GM18861 (cell line): ENCODE results near the gene TRIP13.

Experiments used
- ATAC-seq: cut with Tn5 transposase; IDR thresholded peaks from one replicate; pipeline ENCODE4 v1.9.1; 2021; ENCODE audit not compliant: unreplicated experiment

Gene TRIP13

DNA sequence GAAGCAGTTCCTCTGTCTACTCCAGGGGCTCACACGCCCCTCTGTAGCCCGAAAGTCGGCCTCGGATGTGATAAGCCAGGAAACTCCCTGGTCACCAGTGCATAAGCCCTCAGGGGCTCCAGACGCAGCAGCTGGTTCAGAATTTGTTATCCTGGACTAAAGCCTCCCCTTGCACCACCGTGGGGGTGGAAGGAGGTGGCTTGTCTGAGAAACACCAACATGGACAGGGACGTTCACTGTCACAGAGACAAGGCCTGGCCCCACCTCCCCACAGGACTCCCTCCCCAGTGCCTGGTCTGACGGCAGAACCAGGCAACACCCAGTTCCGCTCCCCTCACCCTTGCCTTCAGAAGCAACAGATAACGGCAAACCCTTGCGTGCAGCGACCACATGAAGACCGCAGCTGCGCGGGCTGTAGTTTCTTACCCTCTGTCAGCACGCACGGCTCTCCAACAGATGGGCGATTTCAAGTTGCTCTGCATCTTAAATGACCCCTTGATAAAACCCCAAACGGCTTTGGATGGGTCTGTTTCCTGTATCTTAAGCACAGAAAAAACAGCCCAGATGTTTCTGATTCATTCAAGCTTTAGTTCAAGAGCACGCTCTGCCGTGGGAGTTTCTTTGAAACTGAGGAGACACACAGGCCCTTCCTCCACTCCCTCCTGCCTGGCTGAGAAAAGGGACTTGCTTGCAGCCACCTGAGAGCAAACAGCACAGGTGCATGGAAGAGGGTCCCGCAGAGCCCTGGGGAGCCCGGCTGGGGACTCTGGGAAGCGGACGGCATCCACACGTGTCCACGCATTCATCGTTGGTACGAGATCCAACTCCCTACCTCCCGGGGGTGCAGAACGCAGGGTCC is 71.2 kb downstream of the TRIP13 start:
- peak; percentile 66 for ATAC-seq

DNA sequence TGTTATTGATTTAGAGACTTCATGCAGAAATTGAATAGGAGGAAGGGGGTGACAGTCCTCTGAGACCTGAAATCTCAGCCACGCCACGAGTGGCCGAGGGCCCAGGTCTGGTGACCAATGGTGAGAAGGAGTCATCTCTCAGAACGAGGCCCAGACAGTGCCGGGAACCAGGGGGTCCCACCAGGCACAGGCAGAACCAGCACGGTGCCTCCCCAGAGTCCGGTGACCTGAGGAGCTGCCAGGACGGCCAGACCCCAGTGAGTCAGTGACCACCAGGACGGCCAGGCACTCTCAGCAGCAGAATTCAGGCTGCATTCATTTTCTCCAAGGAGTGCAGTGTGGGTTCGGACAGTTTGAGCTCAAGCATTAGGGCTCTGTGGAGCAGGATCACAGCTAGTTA is 72.1 kb downstream of the TRIP13 start:
- ATAC-seq, result no peak

DNA sequence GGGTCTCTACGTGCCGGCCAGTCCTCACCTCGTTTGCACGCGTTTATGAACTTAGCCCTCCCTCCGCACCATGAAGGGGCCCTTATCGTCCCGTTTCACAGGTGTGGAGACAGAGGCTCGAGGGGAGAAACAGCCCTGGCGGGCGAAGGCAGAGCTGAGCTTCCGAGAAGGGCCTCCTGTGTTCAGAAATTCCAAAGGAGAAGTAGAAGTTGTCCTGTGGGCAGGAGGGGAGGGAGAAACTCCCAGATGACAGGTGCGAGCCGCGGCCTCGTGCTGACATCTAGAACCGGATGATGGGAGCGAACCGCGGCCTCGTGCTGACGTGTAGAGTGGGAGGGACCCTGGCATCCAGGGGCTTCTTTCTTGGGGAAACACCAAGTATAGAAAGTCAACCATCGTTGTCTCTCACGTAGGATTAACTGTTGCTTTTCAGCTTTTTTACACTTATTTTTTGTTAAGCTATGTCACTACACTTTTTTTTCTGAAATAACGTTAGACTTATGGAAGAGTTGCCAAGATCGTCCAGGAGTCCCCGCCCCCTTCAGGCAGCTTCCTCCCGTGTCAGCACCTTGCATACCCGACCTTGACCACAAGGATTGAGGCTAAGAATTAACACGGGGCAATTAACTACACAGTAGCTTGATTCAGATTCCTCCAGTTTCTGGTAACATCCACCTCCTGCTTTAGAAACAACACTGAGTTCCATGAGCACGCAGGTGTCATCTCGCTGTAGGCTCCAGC is 73.1 kb downstream of the TRIP13 start:
- ATAC-seq, result no peak

DNA sequence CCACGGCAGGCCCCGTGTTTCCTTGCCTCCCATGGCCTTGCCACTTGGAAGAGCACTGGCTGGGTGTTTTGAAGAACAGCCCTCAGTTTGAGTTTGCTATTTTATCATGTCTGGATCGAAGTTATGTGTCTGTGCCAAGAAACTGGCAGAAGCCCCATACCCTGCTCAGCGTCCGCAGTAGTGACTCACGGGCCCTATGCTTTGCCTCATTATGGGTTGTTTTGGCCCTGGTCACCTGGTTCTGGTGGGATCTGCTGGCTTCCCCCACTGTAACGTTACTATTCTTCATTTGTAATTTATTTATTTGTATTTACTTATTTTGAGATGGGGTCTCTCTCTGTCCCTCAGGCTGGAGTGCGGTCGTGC is 73.6 kb downstream of the TRIP13 start:
- no peak for ATAC-seq

DNA sequence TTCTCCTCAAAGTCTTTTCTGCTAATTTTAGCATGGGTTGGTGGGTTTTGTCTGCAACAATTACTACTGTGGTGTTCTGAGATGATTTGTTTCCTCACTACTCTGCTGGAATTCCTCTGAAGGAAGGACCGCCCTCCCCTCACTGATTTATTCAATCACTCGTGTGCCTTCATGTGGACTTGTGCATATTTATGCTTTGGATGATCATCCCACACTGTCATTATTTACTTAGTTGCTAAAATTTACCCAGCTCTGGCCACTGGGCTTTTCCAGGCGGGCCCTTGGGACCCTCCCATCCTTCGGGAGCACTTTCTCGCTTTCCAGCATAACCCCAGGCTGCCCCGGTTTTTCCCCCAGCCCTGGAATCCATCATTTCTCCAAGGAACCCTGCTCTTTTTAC is 74.3 kb downstream of the TRIP13 start:
- ATAC-seq, result no peak
